BLaER1 (cell line): Measurements from ENCODE around the gene FSIP1.

Source experiments
- H3K27ac ChIP-seq: shearing (Covaris generic); formaldehyde crosslinking; 2 replicates; pipeline ENCODE4 v1.8.1; 2022
- H3K27me3 ChIP-seq: shearing (Covaris generic); formaldehyde crosslinking; 2 replicates; pipeline ENCODE4 v1.8.1; 2022
- H3K36me3 ChIP-seq: shearing (Covaris generic); formaldehyde crosslinking; 2 replicates; pipeline ENCODE4 v1.8.1; 2022
- H3K4me1 ChIP-seq: shearing (Covaris generic); formaldehyde crosslinking; 2 replicates; pipeline ENCODE4 v1.8.1; 2022
- H3K4me2 ChIP-seq: shearing (Covaris generic); formaldehyde crosslinking; 2 replicates; pipeline ENCODE4 v1.8.1; 2022
- H3K4me3 ChIP-seq: shearing (Covaris generic); formaldehyde crosslinking; 2 replicates; pipeline ENCODE4 v1.8.1; 2022
- H3K9ac ChIP-seq: shearing (Covaris generic); formaldehyde crosslinking; 2 replicates; pipeline ENCODE4 v1.8.1; 2022
- H3K9me3 ChIP-seq: shearing (Covaris generic); formaldehyde crosslinking; 2 replicates; pipeline ENCODE4 v1.8.1; 2022
- H4K20me1 ChIP-seq: shearing (Covaris generic); formaldehyde crosslinking; 2 replicates; pipeline ENCODE4 v1.8.1; 2022
- Cebpa-rat ChIP-seq: shearing (Covaris generic); IDR thresholded peaks from 2 replicates; pipeline ENCODE4 v1.8.1; 2022

FSIP1 gene

GRCh38 chr15:39731266-39731665 lies 51.4 kb downstream of the FSIP1 start:
- H3K9ac ChIP-seq, result no peak overlapping the region
- TF ChIP-seq Cebpa-rat, result no peak
- no peak overlapping the region for H3K27ac ChIP-seq
- no peak overlapping the region for H3K4me2 ChIP-seq
- no peaks in the 10 kb centered on the region for H3K9me3 ChIP-seq
- H3K27me3 ChIP-seq, result no peaks in the 10 kb centered on the region
- peaks cover under 1% of the 10 kb centered on the region; the same call in 1 of the 2 replicates for H3K4me1 ChIP-seq
- no peaks in the 10 kb centered on the region for H3K36me3 ChIP-seq
- H3K4me3 ChIP-seq, result no peak overlapping the region
- H4K20me1 ChIP-seq, result no peaks in the 10 kb centered on the region

- Histone ChIP-seq H3K27me3 (no peaks in the 10 kb centered on the region), H3K36me3 (no peaks in the 10 kb centered on the region), H4K20me1 (no peaks in the 10 kb centered on the region), H3K4me3 (no peak overlapping the region), H3K9ac (no peak overlapping the region), H3K27ac (no peak overlapping the region), H3K4me1 (no peaks in the 10 kb centered on the region), H3K9me3 (no peaks in the 10 kb centered on the region), H3K4me2 (no peak overlapping the region)
- no peak for TF ChIP-seq Cebpa-rat
Measured at GRCh38 chr15:39730552-39730951, 52.1 kb downstream of the FSIP1 start.

DNA sequence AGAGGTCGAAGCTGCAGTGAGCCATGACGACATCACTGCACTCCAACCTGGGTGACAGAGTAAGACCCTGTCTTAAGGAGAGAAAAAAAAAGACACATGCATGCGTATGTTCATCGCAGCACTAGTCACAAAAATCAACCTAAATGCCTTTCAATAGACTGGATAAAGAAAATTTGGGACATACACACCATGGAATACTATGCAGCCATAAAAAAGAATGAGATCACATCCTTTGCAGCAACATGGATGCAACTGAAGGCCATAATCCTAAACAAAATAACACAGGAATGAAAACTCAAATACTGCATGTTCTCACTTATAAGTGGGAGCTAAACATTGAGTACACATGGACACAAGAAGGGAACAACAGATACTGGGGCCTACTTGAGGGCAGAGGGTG lies 53.1 kb downstream of the FSIP1 start:
- Histone ChIP-seq H3K4me3 (no peak overlapping the region), H4K20me1 (no peaks in the 10 kb centered on the region), H3K4me2 (no peak overlapping the region), H3K9ac (no peak overlapping the region), H3K9me3 (no peaks in the 10 kb centered on the region), H3K27me3 (no peaks in the 10 kb centered on the region), H3K36me3 (no peaks in the 10 kb centered on the region), H3K27ac (no peak overlapping the region), H3K4me1 (no peaks in the 10 kb centered on the region)
- no peak for TF ChIP-seq Cebpa-rat

DNA sequence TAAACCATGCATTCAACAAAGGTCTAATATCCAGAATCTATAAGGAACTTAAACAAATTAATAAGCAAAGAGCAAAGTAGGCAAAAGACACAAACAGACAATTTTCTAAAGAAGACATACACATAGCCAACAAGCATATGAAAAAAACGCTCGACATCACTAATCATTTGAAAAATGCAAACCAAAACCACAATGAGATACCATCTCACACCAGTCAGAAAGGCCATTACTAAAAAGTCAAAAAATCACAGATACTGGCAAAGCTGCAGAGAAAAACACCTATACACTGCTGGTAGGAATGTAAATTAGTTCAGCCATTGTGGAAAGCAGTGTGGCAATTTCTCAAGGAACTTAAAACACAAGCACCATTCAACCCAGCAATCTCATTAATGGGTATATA lies 53.8 kb downstream of the FSIP1 start:
- TF ChIP-seq Cebpa-rat, result no peak
- no peaks in the 10 kb centered on the region for H3K36me3 ChIP-seq
- H3K4me2 ChIP-seq, result no peak overlapping the region
- no peaks in the 10 kb centered on the region for H3K27me3 ChIP-seq
- no peak overlapping the region for H3K9ac ChIP-seq
- H3K4me1 ChIP-seq, result no peaks in the 10 kb centered on the region
- no peak overlapping the region for H3K27ac ChIP-seq
- no peaks in the 10 kb centered on the region for H4K20me1 ChIP-seq
- H3K4me3 ChIP-seq, result no peak overlapping the region
- H3K9me3 ChIP-seq, result no peaks in the 10 kb centered on the region

- Histone ChIP-seq H3K4me1 (no peaks in the 10 kb centered on the region), H3K4me3 (no peak overlapping the region), H3K4me2 (no peak overlapping the region), H3K27me3 (no peaks in the 10 kb centered on the region), H3K27ac (no peak overlapping the region), H4K20me1 (no peaks in the 10 kb centered on the region), H3K9ac (no peak overlapping the region), H3K36me3 (no peaks in the 10 kb centered on the region), H3K9me3 (no peaks in the 10 kb centered on the region)
- no peak for TF ChIP-seq Cebpa-rat
Measured at GRCh38 chr15:39721893-39722292, 60.7 kb downstream of the FSIP1 start.

DNA sequence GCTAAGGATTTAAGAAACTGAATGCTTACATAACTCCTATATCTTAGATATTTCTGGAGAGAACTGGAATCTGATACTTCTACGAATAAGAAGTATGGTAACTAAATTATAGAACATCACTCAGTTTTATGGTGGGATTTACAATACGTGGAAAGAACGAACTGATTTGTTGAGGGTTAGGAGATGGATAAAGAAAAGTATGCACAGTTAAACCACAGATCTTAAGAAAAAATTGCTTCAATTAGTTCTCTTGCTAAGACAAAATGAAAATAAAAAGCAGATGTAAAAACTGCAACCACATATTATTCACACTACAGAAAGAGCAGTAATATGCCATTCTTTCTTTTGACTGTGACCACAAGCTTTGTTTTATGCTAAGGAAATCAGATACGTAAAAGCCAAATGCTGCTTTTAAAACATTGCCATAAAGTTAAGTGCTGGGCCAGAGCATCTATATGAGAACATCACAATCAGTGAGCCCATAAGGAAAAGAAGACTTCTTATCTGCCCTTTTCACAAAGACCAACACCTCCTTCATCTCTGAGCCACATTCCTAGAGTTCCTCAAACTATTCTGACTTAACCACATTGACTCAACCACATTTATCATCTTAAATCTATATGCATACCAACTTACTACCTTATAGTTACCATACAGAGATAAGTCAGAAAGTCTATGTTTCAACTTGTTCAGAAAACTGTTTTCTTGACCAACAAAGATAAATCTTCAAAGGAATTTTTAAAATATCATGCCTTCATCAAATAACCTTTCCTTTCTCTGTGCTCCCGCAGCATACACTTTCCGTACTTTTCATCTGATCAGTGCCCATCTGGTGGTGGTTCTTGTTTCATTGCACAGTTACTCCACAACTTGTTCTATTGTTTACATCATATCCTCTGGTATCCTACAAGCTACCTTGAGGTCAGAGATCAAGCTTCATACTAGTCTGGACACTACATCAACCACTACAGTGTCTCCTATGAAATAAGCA lies 61.7 kb downstream of the FSIP1 start:
- no peaks in the 10 kb centered on the region for H3K27me3 ChIP-seq
- no peaks in the 10 kb centered on the region for H3K36me3 ChIP-seq
- H4K20me1 ChIP-seq, result no peaks in the 10 kb centered on the region
- no peak overlapping the region for H3K4me3 ChIP-seq
- no peaks in the 10 kb centered on the region for H3K9me3 ChIP-seq
- H3K9ac ChIP-seq, result no peak overlapping the region
- H3K4me1 ChIP-seq, result no peaks in the 10 kb centered on the region
- H3K27ac ChIP-seq, result no peak overlapping the region
- no peak overlapping the region for H3K4me2 ChIP-seq
- TF ChIP-seq Cebpa-rat, result no peak

- H3K4me3 ChIP-seq, result no peak overlapping the region
- no peak overlapping the region for H3K27ac ChIP-seq
- H3K36me3 ChIP-seq, result no peaks in the 10 kb centered on the region
- H3K9me3 ChIP-seq, result no peaks in the 10 kb centered on the region
- H3K27me3 ChIP-seq, result no peaks in the 10 kb centered on the region
- no peak overlapping the region for H3K4me2 ChIP-seq
- H4K20me1 ChIP-seq, result no peaks in the 10 kb centered on the region
- H3K4me1 ChIP-seq, result no peaks in the 10 kb centered on the region
- no peak for TF ChIP-seq Cebpa-rat
- no peak overlapping the region for H3K9ac ChIP-seq
Measured at GRCh38 chr15:39720081-39720480, 62.6 kb downstream of the FSIP1 start.

DNA sequence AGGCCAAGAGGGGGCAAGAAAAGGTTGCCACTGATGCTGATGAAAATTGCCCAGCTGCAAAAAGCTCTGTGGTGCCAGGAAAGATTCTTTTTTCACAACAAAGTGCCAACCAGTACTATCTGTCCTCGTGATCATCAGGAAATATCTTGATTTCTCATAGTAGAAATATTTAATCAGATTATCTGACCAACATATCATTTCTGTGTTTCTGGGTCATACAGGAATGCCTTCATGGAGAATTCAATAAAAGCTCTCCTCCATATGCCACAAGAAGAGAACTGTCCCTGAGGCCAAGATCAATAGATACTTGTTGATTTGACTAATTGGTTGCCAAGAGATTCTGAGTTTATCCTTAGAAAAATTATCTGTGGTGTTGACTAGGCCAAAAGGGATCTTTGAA lies 63.5 kb downstream of the FSIP1 start:
- no peak overlapping the region for H3K4me2 ChIP-seq
- TF ChIP-seq Cebpa-rat, result no peak

DNA sequence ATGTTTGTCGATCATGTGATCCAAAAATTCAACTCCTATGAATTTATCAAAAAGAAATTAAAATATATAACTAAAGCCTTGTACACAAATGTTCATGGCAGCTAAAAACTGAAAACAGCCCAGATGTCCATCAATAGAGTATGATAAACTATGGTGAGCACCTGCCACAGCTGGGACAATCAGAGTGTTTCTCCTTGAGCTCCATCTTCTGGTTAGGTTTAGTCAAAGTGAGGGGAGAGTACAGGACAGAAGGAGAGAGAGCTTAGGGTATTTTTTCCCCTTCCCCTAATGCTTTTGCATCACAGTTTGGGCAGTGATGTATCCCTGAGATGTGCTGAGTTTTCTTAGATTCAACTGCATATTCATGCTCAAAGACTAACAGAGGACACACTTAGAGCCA lies 65.5 kb downstream of the FSIP1 start:
- no peak for TF ChIP-seq Cebpa-rat
- no peak overlapping the region for H3K4me3 ChIP-seq

More for the DNA sequence above, 63.5 kb downstream of the FSIP1 start:
- H3K27me3 ChIP-seq, result no peaks in the 10 kb centered on the region
- H3K9ac ChIP-seq, result no peak overlapping the region
- H3K4me1 ChIP-seq, result no peaks in the 10 kb centered on the region
- no peaks in the 10 kb centered on the region for H4K20me1 ChIP-seq
- no peaks in the 10 kb centered on the region for H3K36me3 ChIP-seq
- H3K4me3 ChIP-seq, result no peak overlapping the region
- no peak overlapping the region for H3K27ac ChIP-seq
- H3K9me3 ChIP-seq, result no peaks in the 10 kb centered on the region

GRCh38 chr15:39714251-39714650 lies 68.4 kb downstream of the FSIP1 start:
- no peak for TF ChIP-seq Cebpa-rat
- no peak overlapping the region for H3K27ac ChIP-seq
- no peaks in the 10 kb centered on the region for H3K27me3 ChIP-seq
- no peaks in the 10 kb centered on the region for H3K36me3 ChIP-seq
- no peak overlapping the region for H3K4me3 ChIP-seq
- no peak overlapping the region for H3K9ac ChIP-seq
- H3K4me2 ChIP-seq, result no peak overlapping the region
- no peaks in the 10 kb centered on the region for H3K9me3 ChIP-seq
- H3K4me1 ChIP-seq, result no peaks in the 10 kb centered on the region
- H4K20me1 ChIP-seq, result no peaks in the 10 kb centered on the region

More for the DNA sequence above, 65.5 kb downstream of the FSIP1 start:
- Histone ChIP-seq H3K9ac (no peak overlapping the region), H3K27me3 (no peaks in the 10 kb centered on the region), H3K27ac (no peak overlapping the region), H3K4me2 (no peak overlapping the region), H3K9me3 (no peaks in the 10 kb centered on the region), H4K20me1 (no peaks in the 10 kb centered on the region), H3K36me3 (no peaks in the 10 kb centered on the region), H3K4me1 (no peaks in the 10 kb centered on the region)
